HCT116 (cell line): ENCODE data around the gene ARMH4. TPM values are rescaled to one million over a fixed set of nuclear protein-coding genes. Genes with fewer than 3 reads are reported as not detected.

Experiments
- ATAC-seq: fragments of 200-7000 bp; cut with Tn5 transposase; 2 replicates; pipeline ENCODE4 v1.9.1; 2020; ENCODE audit warnings: mild to moderate bottlenecking, moderate library complexity
- BruUV-seq: library from RNA; stranded (reverse); fragments of 400-500 nt; replicated peaks from 2 replicates; lab custom pipeline; 2021; lab: Mats Ljungman, UMichigan
- CTCF ChIA-PET: fragments of 300-600 bp; sonication (Branson Sonifier 250); formaldehyde crosslinking; loops from one replicate; lab custom pipeline; 2021; ENCODE audit warnings: antibody characterized with exemption; lab: Charles Lee
- POLR2A ChIA-PET: fragments of 300-600, 350-600 bp; sonication (Branson Sonifier 250); formaldehyde crosslinking; loops from one replicate; lab custom pipeline; 2021; ENCODE audit warnings: antibody characterized with exemption; lab: Charles Lee
- RAD21 ChIA-PET, 2 experiments: fragments of 300-600 bp; sonication (Branson Sonifier 250); formaldehyde crosslinking; loops; one replicate each; lab custom pipeline; 2023; ENCODE audit warnings: low total read pairs in 2 of 2; ENCODE audit not compliant: uncharacterized antibody in 2 of 2, unreplicated experiment in 2 of 2, low non-redundant PET in 1 of 2; lab: Charles Lee
- DNase-seq: peaks from one replicate; pipeline ENCODE4 v3.0.0-alpha.2; 2010; ENCODE audit warnings: low read depth, low spot score
- H2AFZ ChIP-seq: fragments of 200-600 bp; shearing (Covaris generic), sonication (generic); 2 replicates; pipeline ENCODE4 v1.6.1; 2017; ENCODE audit warnings: low read depth, mixed run types, mixed read lengths, antibody characterized with exemption, low read length; ENCODE audit not compliant: poor library complexity, severe bottlenecking
- H3K27ac ChIP-seq: 2 replicates; pipeline ENCODE4 v1.5.1; 2012; ENCODE audit warnings: low read depth, low read length
- H3K27me3 ChIP-seq: fragments of 200-600 bp; sonication (generic); 2 replicates; pipeline ENCODE4 v1.6.1; 2016; ENCODE audit warnings: mixed run types, low read length, mixed read lengths; ENCODE audit not compliant: insufficient read depth
- H3K36me3 ChIP-seq, 2 experiments: fragments of 200-500 bp in 1 of 2; fragments of 200-600 bp in 1 of 2; sonication (Bioruptor generic) in 1 of 2; sonication (generic) in 1 of 2; 2 replicates each; pipeline versions ENCODE4 v1.5.1 to v1.6.1; 2014 to 2016; ENCODE audit warnings: low read length in 2 of 2, inconsistent platforms in 1 of 2, mixed read lengths in 1 of 2, mixed run types in 1 of 2; ENCODE audit not compliant: insufficient read depth in 2 of 2, control insufficient read depth in 1 of 2
- H3K4me1 ChIP-seq, 2 experiments: fragments of 200-600 bp in 1 of 2; sonication (generic) in 1 of 2; 2 replicates each; pipeline versions ENCODE4 v1.5.1 to v1.6.1; 2012 to 2017; ENCODE audit warnings: low read length in 2 of 2, inconsistent platforms in 1 of 2, mild to moderate bottlenecking in 1 of 2, mixed read lengths in 1 of 2, mixed run types in 1 of 2, moderate library complexity in 1 of 2; ENCODE audit not compliant: insufficient read depth in 2 of 2, control insufficient read depth in 1 of 2
- H3K4me2 ChIP-seq: fragments of 200-600 bp; sonication (generic); 2 replicates; pipeline ENCODE4 v1.6.1; 2017; ENCODE audit warnings: mixed run types, low read length, mixed read lengths
- H3K4me3 ChIP-seq, 2 experiments: fragments of 200-600 bp in 1 of 2; sonication (generic) in 1 of 2; replicated peaks in 1 of 2; 2 replicates each; pipeline ENCODE4 v1.5.1; 2011 to 2016; ENCODE audit warnings: low read length in 2 of 2, control low read depth in 1 of 2, low read depth in 1 of 2, mild to moderate bottlenecking in 1 of 2, mixed read lengths in 1 of 2, mixed run types in 1 of 2
- H3K79me2 ChIP-seq: fragments of 200-600 bp; sonication (generic); 2 replicates; pipeline ENCODE4 v1.6.1; 2017; ENCODE audit warnings: mild to moderate bottlenecking, mixed run types, low read length, moderate library complexity, mixed read lengths; ENCODE audit not compliant: insufficient read depth
- H3K9ac ChIP-seq: fragments of 200-600 bp; sonication (generic); 2 replicates; pipeline ENCODE4 v1.6.1; 2016; ENCODE audit warnings: low read length, mixed read lengths
- H3K9me2 ChIP-seq: fragments of 200-600 bp; sonication (generic), shearing (Covaris generic); 2 replicates; pipeline ENCODE4 v1.6.1; 2017; ENCODE audit warnings: mixed run types, mild to moderate bottlenecking, moderate library complexity; ENCODE audit not compliant: insufficient read depth
- H3K9me3 ChIP-seq, 2 experiments: fragments of 200-500 bp in 1 of 2; fragments of 200-600 bp in 1 of 2; sonication (Bioruptor generic) in 1 of 2; sonication (generic) in 1 of 2; 2 replicates each; pipeline ENCODE4 v1.6.1; 2014 to 2017; ENCODE audit warnings: low read length in 2 of 2, mixed read lengths in 2 of 2, inconsistent platforms in 1 of 2, low read depth in 1 of 2, mild to moderate bottlenecking in 1 of 2, mixed run types in 1 of 2, moderate library complexity in 1 of 2; ENCODE audit not compliant: control insufficient read depth in 1 of 2, insufficient read depth in 1 of 2
- H4K20me1 ChIP-seq: fragments of 200-600 bp; sonication (generic), shearing (Covaris generic); 2 replicates; pipeline ENCODE4 v1.6.1; 2017; ENCODE audit warnings: mixed run types, mild to moderate bottlenecking, moderate library complexity; ENCODE audit not compliant: insufficient read depth
- CBX3 ChIP-seq: IDR thresholded peaks from 2 replicates; pipeline ENCODE4 v1.6.1; 2012; ENCODE audit warnings: low read depth
- CEBPB ChIP-seq: IDR thresholded peaks from 2 replicates; pipeline ENCODE4 v1.6.1; 2012; ENCODE audit warnings: low read depth
- CTCF ChIP-seq, 3 experiments: fragments of 200-600 bp in 1 of 3; sonication (generic) in 1 of 3; IDR thresholded peaks in 2 of 3; conservative IDR thresholded peaks in 1 of 3; 2 replicates each; pipeline ENCODE4 v1.5.1; 2012 to 2017; ENCODE audit warnings: low read depth in 2 of 3, low read length in 2 of 3, antibody characterized with exemption in 1 of 3, borderline replicate concordance in 1 of 3, control low read depth in 1 of 3, mild to moderate bottlenecking in 1 of 3, mixed read lengths in 1 of 3, mixed run types in 1 of 3, moderate library complexity in 1 of 3; ENCODE audit not compliant: insufficient read depth in 1 of 3
- EGR1 ChIP-seq: IDR thresholded peaks from 2 replicates; pipeline ENCODE4 v1.6.1; 2012; ENCODE audit warnings: low read depth
- ELF1 ChIP-seq: IDR thresholded peaks from 2 replicates; pipeline ENCODE4 v1.6.1; 2012; ENCODE audit warnings: low read depth, borderline replicate concordance
- EZH2phosphoT487 ChIP-seq: fragments of 200-600 bp; IDR thresholded peaks from 2 replicates; pipeline ENCODE4 v1.6.1; 2018; ENCODE audit warnings: antibody characterized with exemption, borderline replicate concordance
- FOSL1 ChIP-seq: IDR thresholded peaks from 2 replicates; pipeline ENCODE4 v1.6.1; 2012; ENCODE audit warnings: low read depth
- JUND ChIP-seq: IDR thresholded peaks from 2 replicates; pipeline ENCODE4 v1.6.1; 2012
- MAX ChIP-seq: IDR thresholded peaks from 2 replicates; pipeline ENCODE4 v1.6.1; 2012
- POLR2A ChIP-seq: IDR thresholded peaks from 2 replicates; pipeline ENCODE4 v1.7.0; 2011; ENCODE audit warnings: borderline replicate concordance; ENCODE audit not compliant: insufficient read depth, insufficient read length; ENCODE audit errors: extremely low read depth
- POLR2AphosphoS5 ChIP-seq: IDR thresholded peaks from 2 replicates; pipeline ENCODE4 v1.6.1; 2011; ENCODE audit warnings: mild to moderate bottlenecking, low read depth, low read length, moderate library complexity
- RAD21 ChIP-seq: IDR thresholded peaks from 2 replicates; pipeline ENCODE4 v1.6.1; 2012; ENCODE audit warnings: low read depth, mild to moderate bottlenecking
- SP1 ChIP-seq: IDR thresholded peaks from 2 replicates; pipeline ENCODE4 v1.6.1; 2012; ENCODE audit warnings: low read depth
- SRF ChIP-seq: IDR thresholded peaks from 2 replicates; pipeline ENCODE4 v1.6.1; 2012; ENCODE audit warnings: low read depth
- TCF7L2 ChIP-seq: IDR thresholded peaks from 2 replicates; pipeline ENCODE4 v1.7.0; 2011; ENCODE audit warnings: borderline replicate concordance, inconsistent platforms; ENCODE audit not compliant: insufficient read depth, insufficient read length; ENCODE audit errors: extremely low read depth
- ZBTB33 ChIP-seq: IDR thresholded peaks from 2 replicates; pipeline ENCODE4 v1.6.1; 2011; ENCODE audit warnings: mild to moderate bottlenecking, low read length, moderate library complexity; ENCODE audit not compliant: insufficient replicate concordance; ENCODE audit errors: extremely low read depth
- ZNF274 ChIP-seq: fragments of 200-500 bp; sonication (Bioruptor generic); IDR thresholded peaks from 2 replicates; pipeline ENCODE4 v1.6.1; 2014; ENCODE audit warnings: mild to moderate bottlenecking, low read depth, low read length, inconsistent platforms
- intact Hi-C: fragments of 100-400 bp; cut with micrococcal nuclease; formaldehyde crosslinking; loops from 2 replicates; pipeline ENCODE4 v1.10.0; 2022
- total RNA-seq: library from RNA; stranded (reverse); gene quantifications from one replicate; pipeline ENCODE4 v1.2.1, GENCODE V29; 2021; ENCODE audit not compliant: unreplicated experiment

ARMH4 gene
- total RNA-seq, 1 experiment from 2014 or later = 1.7 TPM

GRCh38 chr14:58085877-58086276 is 66.1 kb downstream of the ARMH4 start:
- Histone ChIP-seq H3K27ac (no peak overlapping the region), H3K4me2 (no peak overlapping the region), H4K20me1 (no peaks in the 10 kb centered on the region), H3K79me2 (no peaks in the 10 kb centered on the region), H3K4me1 (peaks cover 13 to 15% of the 10 kb centered on the region in 2 experiments), H3K27me3 (no peaks in the 10 kb centered on the region), H3K4me3 (no peak overlapping the region), H2AFZ (no peak overlapping the region), H3K9me2 (no peaks in the 10 kb centered on the region), H3K9ac (no peak overlapping the region), H3K9me3 (no peaks in the 10 kb centered on the region), H3K36me3 (no peaks in the 10 kb centered on the region)
- DNase-seq (no peak), ATAC-seq (no peak)
- POLR2A ChIA-PET = no interaction called here
- intact Hi-C loops = no loop called here
- CTCF ChIA-PET = no interaction called here
- no TSS peak for BruUV-seq
- RAD21 ChIA-PET = no interaction called here
- TF ChIP-seq ZNF274 (no peak), ELF1 (no peak), SRF (no peak), POLR2AphosphoS5 (no peak), CBX3 (no peak), JUND (no peak), POLR2A (no peak), TCF7L2 (no peak), MAX (no peak), ZBTB33 (no peak), EZH2phosphoT487 (no peak), CEBPB (no peak), SP1 (no peak), CTCF (IDR thresholded peaks at IDR 0.05 in 2 of 3, conservative IDR thresholded peaks at IDR 0.05 in 1 of 3; ENCODE audit: borderline replicate concordance in 1 of 3, insufficient read depth in 1 of 3, low read depth in 2 of 3, low read length in 2 of 3) (no peak), FOSL1 (no peak), EGR1 (no peak), RAD21 (no peak)
